ENCODE results near the gene TRUB2. TPM values are rescaled to one million over a fixed set of nuclear protein-coding genes. Genes with fewer than 3 reads are reported as not detected.
A peak's percentile ranks its signal among the peaks of the same experiment; 100 is the strongest.

TRUB2 gene
- total and polyA plus RNA-seq, 7 donors, result 20.6 to 38.4 (median 28.3) TPM

DNA sequence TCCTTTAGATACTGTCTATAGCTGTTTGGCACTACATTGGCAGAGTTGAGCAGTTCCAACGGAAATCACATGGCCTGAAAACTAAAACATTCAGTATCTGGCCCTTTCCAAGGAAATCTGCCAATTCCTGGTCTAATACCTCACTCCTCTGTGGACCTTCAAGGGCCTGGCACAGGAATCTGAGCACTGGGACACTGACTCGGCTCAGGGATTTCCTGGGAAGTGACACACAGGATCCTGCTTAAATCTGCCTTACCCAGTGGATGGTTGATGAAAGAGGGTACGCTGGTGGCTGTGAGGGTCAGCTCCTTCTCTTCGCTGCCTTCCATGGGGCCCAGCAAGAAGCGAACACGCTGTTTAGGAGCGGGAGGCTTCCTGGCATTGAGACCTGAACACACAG, 904 bp downstream of the TRUB2 start:
- no peaks in the 10 kb centered on the region for H3K9me3 ChIP-seq
- no peaks in the 10 kb centered on the region for H3K27me3 ChIP-seq (ENCODE audit: insufficient read depth in 3 of 3, low read length in 2 of 3)
- TF ChIP-seq, protein P1, sequence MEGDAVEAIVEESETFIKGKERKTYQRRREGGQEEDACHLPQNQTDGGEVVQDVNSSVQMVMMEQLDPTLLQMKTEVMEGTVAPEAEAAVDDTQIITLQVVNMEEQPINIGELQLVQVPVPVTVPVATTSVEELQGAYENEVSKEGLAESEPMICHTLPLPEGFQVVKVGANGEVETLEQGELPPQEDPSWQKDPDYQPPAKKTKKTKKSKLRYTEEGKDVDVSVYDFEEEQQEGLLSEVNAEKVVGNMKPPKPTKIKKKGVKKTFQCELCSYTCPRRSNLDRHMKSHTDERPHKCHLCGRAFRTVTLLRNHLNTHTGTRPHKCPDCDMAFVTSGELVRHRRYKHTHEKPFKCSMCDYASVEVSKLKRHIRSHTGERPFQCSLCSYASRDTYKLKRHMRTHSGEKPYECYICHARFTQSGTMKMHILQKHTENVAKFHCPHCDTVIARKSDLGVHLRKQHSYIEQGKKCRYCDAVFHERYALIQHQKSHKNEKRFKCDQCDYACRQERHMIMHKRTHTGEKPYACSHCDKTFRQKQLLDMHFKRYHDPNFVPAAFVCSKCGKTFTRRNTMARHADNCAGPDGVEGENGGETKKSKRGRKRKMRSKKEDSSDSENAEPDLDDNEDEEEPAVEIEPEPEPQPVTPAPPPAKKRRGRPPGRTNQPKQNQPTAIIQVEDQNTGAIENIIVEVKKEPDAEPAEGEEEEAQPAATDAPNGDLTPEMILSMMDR (IDR thresholded peaks at IDR 0.05), result no peak
- DNase-seq, result no peak
- H3K36me3 ChIP-seq (ENCODE audit: insufficient read depth in 1 of 2, low read depth in 1 of 2), result peaks cover 0 to 67% of the 10 kb centered on the region in 2 donors
- intact Hi-C loops (cut with DNase I), result no loop called here
- H3K27ac ChIP-seq, result no peak overlapping the region
- no peak for ATAC-seq
- H3K4me3 ChIP-seq, result peak overlapping the region; percentile 76
- peaks cover 20% of the 10 kb centered on the region for H3K4me1 ChIP-seq
- 75 to 80% (median 78%) methylated on average over 7 of the region's 7 CpGs for WGBS, 3 donors

DNA sequence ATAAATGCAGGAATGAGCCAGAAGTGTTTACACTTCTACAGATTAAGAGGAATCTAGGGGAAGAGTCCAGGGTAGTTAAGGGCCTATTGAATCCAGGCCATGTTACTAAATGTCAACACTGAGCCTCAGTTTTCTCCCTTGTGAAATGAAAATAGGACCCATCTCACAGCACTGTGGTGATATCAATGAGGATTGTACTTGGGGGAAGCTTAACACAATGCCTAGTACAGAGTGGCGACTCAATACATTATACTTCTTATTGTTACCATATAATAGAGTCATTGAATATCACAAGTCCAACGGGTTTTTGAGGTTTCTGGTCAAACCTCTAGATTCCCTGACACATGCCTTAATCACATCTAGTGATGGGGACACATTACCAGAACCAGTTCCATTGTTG, 4.6 kb downstream of the TRUB2 start:
- Histone ChIP-seq H3K4me1 (peaks cover 9% of the 10 kb centered on the region), H3K36me3 (ENCODE audit: insufficient read depth in 1 of 2, low read depth in 1 of 2) (peaks cover 0 to 83% of the 10 kb centered on the region in 2 donors), H3K27me3 (ENCODE audit: insufficient read depth in 3 of 3, low read length in 2 of 3) (no peaks in the 10 kb centered on the region), H3K27ac (no peak overlapping the region), H3K4me3 (no peak overlapping the region), H3K9me3 (no peaks in the 10 kb centered on the region)
- intact Hi-C loops (cut with DNase I), result no loop called here
- ATAC-seq (no peak), DNase-seq (no peak)
- TF ChIP-seq, protein P1 (IDR thresholded peaks at IDR 0.05), result no peak
- WGBS, 3 donors, result 74 to 91% (median 89%) methylated on average over 2 of the region's 2 CpGs

DNA sequence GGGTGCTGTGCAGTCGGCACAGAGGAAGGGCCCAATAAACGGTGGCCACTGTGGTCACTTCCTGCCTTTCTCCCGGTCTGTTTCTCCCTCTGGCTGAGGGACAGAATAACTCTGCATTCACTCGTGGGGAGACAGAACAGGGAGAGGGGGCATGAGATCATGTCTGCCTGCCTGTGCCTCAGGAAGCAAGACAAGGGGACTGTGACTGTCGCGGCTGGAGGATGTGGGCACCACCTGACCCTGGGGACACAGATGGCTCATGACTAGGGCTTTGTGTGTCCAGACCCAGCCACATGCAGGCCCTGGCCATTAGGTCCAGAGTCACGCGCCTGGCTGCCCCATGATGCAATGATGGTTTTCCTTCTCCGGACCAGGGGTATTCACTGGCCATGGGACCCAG, 5.8 kb downstream of the TRUB2 start:
- no peaks in the 10 kb centered on the region for H3K9me3 ChIP-seq
- intact Hi-C loops (cut with DNase I), result no loop called here
- DNase-seq, result no peak
- WGBS, 3 donors, result 66 to 73% (median 68%) methylated on average over 9 of the region's 9 CpGs
- no peak overlapping the region for H3K27ac ChIP-seq
- H3K4me3 ChIP-seq, result no peak overlapping the region
- no peak for ATAC-seq
- TF ChIP-seq, protein P1 (IDR thresholded peaks at IDR 0.05), result no peak
- no peaks in the 10 kb centered on the region for H3K27me3 ChIP-seq (ENCODE audit: insufficient read depth in 3 of 3, low read length in 2 of 3)
- H3K36me3 ChIP-seq (ENCODE audit: insufficient read depth in 1 of 2, low read depth in 1 of 2), result peaks cover 0 to 92% of the 10 kb centered on the region in 2 donors
- H3K4me1 ChIP-seq, result peaks cover 6% of the 10 kb centered on the region

DNA sequence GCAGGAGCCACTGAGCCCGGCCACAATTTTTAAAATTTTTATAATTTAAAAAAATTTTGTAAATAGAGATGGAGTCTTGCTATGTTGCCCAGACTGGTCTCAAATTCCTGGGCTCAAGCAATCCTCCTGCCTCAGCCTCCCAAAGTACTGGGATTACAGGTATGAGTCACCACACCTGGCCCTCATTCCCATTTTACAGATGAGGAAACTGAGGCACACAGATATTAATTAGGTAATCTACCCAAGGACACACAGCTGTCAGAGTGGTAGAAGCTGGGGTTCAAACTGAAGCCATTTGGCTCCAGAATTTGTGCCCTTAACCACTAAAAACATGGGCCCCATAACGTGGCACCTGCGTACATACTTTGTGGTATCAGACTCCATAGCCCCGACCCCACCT, 7.5 kb downstream of the TRUB2 start:
- H3K36me3 ChIP-seq (ENCODE audit: insufficient read depth in 1 of 2, low read depth in 1 of 2), result peaks cover 1 to 92% of the 10 kb centered on the region in 2 donors
- TF ChIP-seq, protein P1 (IDR thresholded peaks at IDR 0.05), result no peak
- intact Hi-C loops (cut with DNase I), result no loop called here

DNA sequence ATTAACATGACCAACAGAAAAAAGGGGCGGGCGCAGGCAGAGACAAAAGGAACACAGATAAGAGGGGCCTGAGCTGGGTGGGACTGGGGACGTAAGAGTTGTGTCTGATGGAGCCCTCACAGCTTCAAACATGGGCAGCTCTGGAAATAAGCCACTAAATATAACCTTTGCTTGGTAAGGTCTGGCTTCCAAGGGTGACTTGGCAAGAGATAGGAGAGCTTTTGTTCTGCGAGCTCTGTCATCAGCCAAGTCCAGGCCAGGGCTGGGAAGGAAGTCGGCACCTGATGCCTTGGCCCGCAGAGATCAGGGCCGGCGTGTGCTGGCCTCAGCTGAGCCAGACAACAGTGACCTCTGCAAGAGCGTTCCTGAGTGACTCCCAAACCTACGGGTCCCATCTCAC, 11.8 kb downstream of the TRUB2 start:
- ATAC-seq, result peak; percentile 91 to 94 (median 94)
- 38 to 48% (median 40%) methylated on average over 10 of the region's 10 CpGs for WGBS, 3 donors

More for the DNA sequence above, 7.5 kb downstream of the TRUB2 start:
- 89 to 96% (median 93%) methylated on average over 4 of the region's 4 CpGs for WGBS, 3 donors
- H3K27me3 ChIP-seq (ENCODE audit: insufficient read depth in 3 of 3, low read length in 2 of 3), result no peaks in the 10 kb centered on the region
- no peak overlapping the region for H3K4me3 ChIP-seq
- H3K27ac ChIP-seq, result no peak overlapping the region
- ATAC-seq (no peak), DNase-seq (no peak)
- no peaks in the 10 kb centered on the region for H3K9me3 ChIP-seq
- no peaks in the 10 kb centered on the region for H3K4me1 ChIP-seq

More for the DNA sequence above, 11.8 kb downstream of the TRUB2 start:
- no peaks in the 10 kb centered on the region for H3K27me3 ChIP-seq (ENCODE audit: insufficient read depth in 3 of 3, low read length in 2 of 3)
- no peaks in the 10 kb centered on the region for H3K9me3 ChIP-seq
- H3K4me1 ChIP-seq, result no peaks in the 10 kb centered on the region
- intact Hi-C loops (cut with DNase I), result no loop called here
- TF ChIP-seq, protein P1 (IDR thresholded peaks at IDR 0.05), result no peak
- peaks cover 3 to 75% of the 10 kb centered on the region in 2 donors for H3K36me3 ChIP-seq (ENCODE audit: insufficient read depth in 1 of 2, low read depth in 1 of 2)
- DNase-seq, result peak; percentile 30 to 77
- H3K27ac ChIP-seq, result peak overlapping the region; percentile 67
- no peak overlapping the region for H3K4me3 ChIP-seq

Measured in psoas muscle (tissue), 8 donors.